NCI-H2107 treated with DMSO at 0.1 percent for 48 hours (cell line): ENCODE data around the gene ERH.

Experiments
- DNase-seq: peaks from one replicate; lab custom pipeline; 2025; ENCODE audit not compliant: unreplicated experiment; lab: John Stamatoyannopoulos, UW

ERH gene

DNA sequence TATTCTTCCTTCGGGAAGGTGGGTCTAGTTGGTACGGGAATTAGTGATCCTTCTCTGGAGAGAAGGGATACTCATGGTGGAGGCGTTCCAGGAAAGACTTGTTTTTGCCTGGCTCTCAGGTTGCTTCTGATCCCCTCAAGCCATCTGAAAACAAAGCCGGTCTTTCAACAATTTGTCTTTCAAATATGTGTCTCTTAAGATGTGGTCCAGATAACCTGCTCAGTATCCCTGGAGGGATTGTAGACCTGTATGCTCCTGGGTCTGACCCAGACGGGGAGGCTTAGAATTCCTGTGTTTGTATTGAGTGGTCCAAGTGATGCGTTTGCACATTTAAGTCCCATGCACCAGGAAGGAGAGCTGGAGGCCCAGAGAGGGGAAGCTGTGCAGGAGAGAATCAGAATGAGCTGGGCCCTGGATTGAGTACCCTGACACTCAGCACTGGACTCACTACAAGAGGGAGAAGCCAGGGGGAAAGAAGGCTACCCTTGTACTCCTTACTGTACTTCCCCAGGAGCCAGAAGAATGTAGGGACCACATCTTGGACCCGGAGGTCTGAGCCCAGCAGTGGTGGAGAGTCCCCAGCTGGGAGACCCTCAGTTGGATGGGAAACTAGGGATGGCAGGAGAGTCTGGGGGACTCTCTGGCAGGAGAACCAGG is 40.4 kb downstream of the ERH start:
- DNase-seq = no peak

DNA sequence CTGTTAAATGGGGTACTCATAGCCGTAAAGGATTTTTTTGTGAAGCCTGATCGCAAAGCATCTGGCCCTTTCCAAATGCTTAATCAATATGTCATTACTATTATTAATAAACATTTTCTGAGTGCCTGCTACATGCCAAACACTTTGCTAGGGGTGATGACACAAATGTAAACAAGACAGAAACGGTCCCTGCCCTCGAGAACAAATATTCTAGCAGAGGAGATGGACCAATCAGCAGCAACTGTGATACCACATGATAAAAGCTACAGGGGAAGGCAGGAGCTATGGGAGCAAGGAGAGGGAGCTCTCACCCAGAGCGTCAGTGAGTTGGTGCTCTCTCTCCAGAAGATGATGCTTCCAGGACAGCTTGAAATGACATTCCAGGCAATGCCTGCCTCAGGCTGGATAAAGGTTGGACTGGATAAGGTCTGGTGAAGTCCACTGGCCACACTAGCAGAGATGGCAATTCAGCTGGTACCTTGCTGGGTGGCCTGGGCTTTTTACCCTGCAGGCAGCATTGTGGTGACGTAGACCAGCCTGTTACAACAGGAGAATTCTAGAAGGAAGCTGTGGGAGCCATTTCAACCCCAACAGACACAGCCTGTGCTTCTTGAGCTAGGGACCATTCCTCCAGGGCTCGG is 41.1 kb downstream of the ERH start:
- no peak for DNase-seq

DNA sequence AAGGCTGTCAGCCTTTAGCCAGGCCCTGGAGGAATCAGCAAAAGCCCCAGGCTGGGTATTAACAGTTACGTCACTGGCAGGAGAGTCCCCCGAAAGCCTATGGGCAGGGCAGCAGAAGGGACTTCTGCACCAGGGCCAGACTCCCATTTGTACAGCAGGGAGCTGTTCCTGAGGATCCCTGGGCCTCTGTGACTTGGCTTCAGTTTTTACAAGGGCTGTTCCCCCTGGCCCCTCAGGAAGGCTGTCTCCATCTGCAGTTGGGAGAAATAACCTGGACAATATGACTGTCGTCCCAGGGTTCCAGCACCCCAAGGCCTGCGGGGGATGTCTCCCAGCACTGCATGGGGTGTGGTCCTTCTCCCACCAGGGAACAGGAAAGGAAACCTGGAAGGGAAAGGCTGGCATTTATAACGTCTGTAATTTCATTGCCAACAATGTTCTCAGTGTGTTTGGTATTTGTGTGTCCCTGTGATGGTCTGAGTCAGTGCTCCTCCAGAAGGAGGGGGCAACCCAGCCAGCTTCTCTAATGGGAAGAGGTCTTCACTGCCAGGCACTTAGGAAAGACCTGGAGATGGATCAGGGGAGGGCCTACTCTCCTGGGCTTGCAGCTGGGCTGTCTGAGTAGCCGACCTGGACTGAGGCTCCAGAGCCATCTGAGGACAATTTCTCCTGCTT is 42.4 kb downstream of the ERH start:
- DNase-seq = no peak

DNA sequence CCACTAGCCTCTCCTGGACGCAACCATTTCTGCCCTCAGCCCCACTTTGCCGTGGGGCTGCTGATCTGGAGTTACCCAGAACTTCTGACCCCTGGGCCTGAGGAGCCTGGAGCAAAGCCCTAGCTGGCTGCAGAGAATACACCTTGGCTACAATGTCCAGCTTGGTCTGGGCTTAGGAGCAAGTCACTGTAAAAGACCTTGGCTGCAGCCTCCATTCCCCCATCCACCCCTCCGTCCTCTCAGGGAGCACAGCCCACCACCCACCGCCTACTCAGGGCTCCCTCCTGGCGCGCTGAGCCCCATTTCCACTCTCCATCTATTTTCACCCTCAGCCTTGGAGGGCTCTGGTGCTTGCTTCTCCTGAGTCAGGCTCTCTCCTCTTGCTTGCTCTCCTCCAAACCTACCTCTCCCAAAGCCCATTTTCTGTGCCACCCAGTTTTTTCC is 42.9 kb downstream of the ERH start:
- no peak for DNase-seq

DNA sequence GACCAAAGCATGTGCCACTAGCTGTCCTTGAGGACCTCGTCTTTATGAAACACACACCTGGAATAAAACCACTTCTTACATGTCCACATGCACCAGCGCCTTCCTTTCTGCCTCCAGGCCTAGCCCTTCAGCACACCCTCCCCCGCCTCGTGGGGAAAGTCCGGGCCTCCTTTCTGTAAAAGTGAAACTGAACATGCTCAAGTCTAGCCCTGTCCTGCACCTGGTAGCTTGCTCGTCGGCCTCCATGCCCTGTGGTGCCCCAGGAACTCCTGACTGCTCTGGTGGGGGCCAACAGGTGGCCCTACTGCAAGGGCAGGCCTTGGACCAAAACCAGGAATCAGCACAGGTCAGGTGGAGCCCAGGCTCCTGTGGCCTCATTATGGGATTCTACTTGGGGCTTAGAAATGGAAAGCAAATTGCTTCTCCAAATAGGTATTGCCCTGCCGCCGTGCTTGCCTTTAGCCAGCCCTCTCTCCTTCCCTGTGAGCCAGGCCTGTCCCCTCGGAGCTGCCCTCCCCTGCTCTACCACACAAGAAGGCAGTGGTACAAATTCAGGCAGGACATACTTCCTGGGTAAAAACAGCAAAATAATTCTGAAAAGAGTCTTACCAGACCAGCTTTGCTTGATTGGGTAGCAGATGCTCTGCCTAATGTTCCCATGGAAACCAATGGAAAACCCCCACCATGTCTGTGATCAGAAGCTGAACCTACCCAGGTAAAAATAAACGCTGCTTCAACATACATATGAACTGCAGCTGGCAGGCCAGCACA is 43.5 kb downstream of the ERH start:
- DNase-seq = peak; percentile 58

DNA sequence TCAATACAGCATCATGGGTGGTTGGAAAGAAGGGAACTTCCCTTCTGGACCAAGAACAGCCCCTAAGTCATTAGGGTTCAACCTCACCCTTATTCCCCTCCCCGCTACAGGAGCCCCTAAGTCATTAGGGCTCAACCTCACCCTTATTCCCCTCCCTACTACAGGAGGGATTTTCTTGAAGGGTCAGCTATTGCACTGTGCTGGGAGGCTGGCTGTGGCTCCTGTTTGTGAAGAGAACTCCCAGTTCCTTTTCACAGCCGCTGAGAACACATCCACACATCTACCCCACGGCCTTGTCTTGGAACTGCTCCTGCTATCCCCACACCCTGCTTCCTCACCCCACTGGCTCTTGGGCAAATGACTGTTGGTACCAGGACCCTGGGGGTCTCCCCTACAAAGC is 44.9 kb downstream of the ERH start:
- no peak for DNase-seq

DNA sequence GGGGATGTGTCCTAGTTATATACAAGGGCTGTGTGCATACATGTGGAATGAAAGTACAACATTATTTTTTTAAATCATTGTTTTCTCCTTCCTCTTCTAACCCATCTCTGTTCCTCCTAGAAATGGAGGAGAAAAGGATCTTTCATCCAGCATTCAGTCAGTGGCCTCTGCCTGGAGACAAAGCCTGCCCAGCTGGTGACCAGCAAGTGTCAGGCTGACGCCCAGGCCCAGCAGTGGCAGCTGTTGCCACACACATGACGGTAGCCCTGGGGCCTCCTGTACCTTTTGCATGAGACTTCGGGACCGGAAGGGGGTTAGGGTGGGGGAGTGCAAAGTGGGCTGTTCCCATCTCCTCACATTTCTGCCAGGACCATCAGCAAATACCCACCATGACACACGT is 46.2 kb downstream of the ERH start:
- DNase-seq = no peak

DNA sequence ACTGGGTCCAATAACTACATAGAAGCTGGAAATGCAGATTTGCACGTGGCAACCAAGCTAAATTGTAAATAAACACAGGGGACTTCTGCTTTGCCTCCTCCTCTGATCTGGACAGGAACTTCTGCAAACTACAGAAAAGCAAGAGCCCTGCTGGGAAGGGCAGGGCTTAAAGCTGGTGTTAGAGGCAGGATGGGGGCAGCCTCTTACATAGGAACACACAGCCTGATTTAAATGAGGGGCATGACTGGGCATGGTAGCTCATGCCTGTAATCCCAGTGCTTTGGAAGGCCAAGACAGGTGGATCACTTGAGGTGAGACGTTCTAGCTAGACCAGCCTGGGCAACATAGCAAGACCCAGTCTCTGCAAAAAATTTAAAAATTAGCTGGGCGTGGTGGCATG is 46.7 kb downstream of the ERH start:
- no peak for DNase-seq

DNA sequence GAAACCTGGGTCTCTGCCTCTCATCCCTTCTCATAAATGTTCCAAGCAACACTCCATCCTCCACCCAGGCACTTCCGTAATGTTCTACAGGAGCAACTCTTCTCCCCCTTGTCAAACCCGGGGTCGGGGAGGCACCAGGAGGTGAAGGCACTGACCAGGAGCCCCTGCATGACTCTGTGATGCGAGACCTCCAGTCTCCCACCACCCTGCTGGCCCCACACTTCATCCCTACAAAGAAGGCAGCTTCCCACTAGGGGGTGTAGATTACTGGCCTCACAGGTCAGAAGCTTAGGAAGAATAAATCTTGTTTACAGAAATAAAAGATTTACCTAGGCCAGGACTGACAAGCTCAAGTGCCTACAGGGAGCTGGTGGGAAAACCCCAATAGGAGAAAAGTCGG is 47.2 kb downstream of the ERH start:
- DNase-seq = no peak

DNA sequence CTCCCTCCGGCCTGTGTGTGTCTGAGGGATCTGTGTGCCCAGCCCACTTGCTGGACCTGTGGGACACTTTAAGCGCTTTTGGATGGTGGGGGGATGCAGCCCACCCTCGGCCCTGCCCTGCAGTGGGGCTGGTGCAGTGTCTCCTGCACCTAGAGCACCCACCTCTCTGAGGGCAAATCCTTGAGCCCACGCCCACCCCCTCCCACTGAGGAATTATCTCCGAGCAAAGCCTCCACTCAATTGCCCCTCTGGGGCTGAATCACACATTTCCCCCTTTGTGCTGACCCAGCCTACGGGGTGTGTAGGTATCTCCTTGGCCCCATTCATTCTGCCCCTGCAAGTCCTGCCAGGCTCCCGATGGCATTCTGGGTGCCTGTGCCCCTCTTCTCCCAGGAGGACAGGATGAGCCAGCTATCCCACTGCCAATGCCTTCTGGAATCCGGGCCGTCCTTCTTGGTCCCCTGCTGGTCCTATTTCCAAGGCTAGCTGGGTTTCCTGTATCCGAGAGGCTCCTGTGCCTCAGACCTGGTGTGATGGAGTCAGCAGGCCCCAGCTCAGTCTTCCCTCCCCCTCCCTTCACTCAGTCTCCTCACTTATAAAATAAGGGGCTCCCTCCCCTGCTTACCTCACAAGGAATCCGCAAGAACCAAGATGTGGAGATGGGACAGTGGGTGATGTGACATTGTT is 48.9 kb downstream of the ERH start:
- no peak for DNase-seq

DNA sequence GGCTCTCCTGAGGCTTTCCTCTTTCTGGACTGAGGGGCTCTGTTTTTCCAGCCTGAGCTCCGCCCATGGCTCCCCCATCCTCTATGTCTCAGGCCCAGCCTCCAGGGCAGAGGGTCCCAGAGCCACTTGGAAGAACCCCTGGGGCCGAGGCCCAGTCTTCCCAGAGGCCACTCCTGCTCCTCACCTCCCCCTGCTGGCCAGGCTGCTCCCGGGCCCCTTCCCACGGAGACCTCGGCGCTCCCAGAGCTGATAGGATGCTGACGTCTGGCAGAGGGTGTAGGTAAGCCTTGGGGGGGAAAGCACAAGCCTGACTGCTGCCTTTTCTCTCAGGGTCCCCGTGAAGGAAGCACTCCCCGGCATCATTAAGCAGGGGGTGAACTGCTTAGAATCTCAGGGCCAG is 51.4 kb downstream of the ERH start:
- DNase-seq = no peak

DNA sequence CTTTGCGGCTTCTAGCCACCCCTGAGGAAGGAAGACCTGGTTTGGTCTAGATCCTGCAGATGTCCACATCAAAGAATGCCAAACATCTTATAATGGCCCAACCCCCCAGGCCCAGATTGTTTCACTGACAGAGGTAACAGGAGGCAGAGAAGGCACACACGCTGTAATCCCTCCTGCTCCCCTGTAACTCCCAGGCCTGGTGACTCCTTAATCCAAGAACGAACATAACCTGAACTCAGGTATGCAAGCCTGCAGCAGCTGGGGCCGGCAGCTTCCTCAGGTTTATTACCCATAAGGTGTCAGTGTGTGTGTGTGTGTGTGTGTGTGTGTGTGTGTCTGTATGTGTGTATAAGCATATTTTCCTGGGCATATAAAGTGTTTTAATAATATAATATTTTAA is 52.7 kb downstream of the ERH start:
- no peak for DNase-seq

DNA sequence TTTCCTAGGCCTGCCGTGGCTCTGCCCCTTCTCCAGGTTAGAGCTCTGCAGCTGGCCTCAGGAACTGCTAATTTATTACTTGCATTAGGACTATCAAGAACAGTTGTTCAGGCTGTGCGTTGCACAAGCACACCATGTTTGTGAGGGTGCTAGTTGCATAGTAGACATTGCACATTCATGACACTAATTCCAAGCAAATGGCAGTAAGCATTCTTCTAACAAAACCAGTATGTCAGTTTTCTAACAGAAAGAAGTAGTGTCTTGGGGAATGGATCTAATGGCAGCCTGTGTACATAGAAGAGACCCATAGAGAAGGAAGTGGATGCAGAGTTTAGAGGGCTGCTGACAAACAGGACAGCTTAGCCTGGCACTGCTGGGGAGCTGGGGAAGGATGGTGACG is 53.9 kb downstream of the ERH start:
- no peak for DNase-seq

DNA sequence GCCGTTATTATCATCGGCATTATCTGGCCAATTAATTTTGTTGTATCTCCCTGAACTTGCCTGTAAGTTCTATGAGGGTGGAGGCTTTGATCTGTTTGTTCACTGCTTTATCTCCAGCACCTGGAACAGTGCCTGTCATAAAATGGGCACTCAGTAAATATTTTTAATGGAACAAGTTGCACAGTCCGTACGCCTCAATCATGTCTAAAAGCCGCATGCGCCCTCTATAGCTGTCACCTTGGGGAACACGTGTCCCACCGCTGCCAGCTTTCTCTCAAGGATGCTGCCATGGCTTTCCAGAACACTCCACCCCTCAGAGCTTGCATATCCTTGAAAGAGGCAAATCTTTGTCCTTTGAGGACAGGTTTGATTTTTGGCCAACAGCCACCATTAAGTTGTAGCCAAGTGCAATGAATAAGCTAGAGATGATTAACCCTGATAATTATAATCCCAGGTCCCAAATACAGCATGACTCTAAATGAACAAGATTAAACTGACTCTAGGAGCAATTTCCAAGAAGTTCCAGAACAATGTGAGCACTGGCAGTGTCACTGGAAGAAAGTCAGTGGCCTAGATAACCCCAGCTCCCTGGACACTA is 55.1 kb downstream of the ERH start:
- DNase-seq = no peak

DNA sequence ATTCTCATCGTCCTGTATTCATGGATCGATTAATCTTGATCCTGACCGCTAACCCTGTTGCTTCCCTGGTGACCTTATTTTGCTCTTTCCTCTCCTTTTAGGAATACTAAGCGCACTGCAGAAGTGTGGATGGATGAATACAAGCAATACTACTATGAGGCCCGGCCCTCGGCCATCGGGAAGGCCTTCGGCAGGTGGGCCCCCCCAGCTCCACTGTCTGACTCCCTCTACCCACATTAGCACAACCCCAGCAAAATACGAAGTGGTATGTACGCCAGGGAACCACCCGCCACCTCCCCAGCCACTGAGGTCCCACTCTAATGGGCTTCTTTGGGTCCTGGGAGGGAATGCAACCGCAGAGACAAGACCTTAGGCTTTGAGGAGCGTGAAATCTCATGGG is 58.7 kb downstream of the ERH start:
- DNase-seq = no peak

DNA sequence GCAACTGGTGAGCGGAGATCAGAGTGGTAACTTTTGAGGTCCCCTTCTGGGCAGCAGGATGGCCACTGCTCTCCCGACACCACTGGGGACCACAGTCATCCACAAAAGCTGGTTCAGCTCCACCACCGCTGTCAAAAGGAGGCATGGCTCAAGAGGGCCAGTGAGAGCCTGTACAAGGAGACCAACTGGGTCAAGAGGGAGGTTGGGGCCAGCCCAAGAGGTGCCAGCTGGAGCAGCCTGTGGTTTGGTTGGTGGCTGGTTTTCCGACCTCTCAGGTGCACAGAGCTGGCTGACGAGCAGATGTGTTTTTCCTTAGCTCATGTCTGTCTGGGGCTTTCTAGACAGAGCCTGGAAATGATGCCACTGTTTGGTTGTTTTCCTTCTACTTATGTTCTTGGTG is 60.1 kb downstream of the ERH start:
- DNase-seq = no peak

DNA sequence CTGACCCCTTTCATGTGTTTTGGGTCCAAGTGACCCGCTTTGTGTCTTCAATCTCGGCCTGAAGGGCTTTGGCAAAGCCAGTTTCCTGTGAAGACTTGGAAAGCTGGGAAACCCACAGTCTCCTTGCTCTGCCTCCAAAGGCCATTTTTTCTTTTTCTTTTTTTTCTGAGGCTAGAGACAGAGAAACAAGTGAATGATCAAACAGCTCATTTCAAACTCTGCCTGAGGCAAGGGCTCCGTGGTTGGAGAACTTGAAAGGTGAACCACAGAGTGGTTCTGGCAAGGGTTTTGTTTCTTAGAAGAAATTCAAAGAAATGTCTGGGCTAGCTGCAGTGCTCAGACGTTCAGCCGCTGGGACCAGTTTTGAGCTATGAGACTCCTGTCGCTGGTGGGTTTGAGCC is 62.7 kb downstream of the ERH start:
- no peak for DNase-seq

DNA sequence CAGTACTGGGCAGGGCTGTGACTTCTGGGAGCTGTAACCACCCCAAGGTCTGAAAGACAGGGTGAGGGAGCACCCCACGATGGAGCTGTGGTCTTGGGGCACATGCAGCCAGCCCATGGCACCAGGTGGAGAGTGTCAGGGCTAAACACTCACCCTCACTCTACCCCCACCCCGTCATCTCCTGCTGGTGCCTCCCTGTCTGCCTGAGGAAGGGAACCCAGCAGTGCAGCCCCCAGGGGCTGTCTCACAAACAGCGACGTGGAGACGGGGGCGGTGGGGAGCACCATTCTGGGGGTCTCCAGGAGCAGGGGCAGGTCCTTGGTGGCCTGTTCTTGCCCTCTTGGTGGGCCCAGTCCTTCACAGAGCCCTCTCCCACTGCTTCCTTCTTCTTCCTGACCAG is 63.5 kb downstream of the ERH start:
- no peak for DNase-seq

DNA sequence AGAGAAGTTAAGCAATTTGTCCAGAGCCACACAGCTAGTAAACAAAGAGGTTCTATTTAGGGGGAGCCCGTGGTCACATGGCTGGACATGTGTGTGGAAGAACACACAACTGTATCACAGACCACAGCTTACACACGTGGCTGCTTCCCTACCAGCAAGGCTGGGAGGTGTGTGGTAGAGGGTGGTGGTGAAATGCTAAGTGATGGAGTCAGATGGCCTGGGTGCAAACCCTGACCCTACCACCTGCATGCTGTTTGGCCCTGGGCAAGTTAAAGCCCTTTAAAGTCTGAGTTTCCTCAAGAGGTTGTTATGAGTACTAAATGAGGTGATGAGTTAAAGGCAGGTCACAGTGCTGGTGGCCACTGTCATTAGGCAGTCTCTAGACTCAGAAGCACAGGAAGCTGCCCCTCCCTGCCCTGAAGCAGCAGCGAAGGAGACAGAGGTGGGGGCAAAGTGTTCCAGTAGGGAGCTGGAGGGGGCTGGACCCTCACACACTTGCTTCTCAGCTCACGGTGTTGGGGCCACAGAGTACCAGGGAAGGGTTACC is 64.2 kb downstream of the ERH start:
- DNase-seq = no peak

DNA sequence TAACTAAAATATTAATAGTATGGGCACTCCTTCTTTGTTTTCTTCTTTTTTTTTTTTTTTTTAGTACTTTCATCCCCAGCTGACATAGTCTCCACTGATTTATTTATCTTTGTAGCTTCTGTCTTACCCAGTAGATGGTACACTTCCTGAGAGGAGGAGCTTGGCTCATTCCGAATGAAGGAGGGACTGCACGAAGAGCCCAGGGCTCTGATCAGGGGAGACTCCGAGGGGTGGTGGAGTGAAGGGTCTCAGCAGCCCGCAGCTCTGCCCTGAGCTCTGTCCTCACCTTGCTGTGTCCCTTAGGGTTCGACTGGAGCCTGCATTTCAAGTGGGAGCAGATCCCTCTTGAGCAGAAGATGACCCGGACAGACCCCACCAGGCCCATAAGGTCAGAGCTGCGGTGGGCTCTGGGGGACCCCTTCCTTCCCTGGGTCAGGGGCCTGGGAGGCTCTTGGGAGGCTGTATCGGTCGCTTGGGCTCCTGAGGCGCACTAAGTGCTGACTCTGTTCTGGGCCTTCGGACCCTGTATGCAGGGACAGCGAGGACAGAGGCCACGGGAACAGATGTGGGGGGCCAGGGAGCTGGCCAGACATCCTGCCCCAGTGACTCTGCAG is 65.2 kb downstream of the ERH start:
- no peak for DNase-seq
